Measurements from ENCODE around the gene NMNAT3.

Gene NMNAT3

DNA sequence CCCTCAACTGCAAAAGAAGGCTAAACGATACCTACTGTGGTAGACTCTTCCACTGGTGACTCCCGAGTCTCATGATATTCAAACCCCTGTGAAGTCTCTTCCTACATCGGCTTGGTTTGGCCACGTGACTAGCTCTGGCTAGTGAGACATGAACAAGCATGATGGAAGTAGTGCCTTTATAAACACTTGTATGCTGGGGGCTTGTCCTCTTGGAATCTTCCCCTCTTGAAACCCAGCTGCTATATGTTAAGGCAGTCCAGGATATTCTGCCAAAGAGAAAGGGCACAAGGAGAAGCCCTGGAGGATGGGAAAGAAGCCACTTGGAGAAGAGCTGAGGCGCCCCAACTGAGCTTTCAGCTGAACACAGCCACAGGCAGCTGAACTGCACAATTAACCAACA, 154.6 kb downstream of the NMNAT3 start:
- Histone ChIP-seq H2AFZ (ENCODE audit: low read length) (no peak overlapping the region), H3K4me1 (ENCODE audit: insufficient read depth, low read length, poor library complexity, severe bottlenecking) (no peaks in the 10 kb centered on the region), H3K9ac (ENCODE audit: low read depth, low read length, poor library complexity, severe bottlenecking) (no peak overlapping the region), H3K9me3 (ENCODE audit: insufficient read depth, low read depth, low read length) (no peaks in the 10 kb centered on the region), H3K4me2 (ENCODE audit: low read depth, low read length, poor library complexity, severe bottlenecking) (no peak overlapping the region), H3K36me3 (ENCODE audit: insufficient read depth, low read length) (no peaks in the 10 kb centered on the region), H3K27me3 (ENCODE audit: insufficient read depth, low read length, poor library complexity, severe bottlenecking) (no peaks in the 10 kb centered on the region), H3K79me2 (ENCODE audit: insufficient read depth, low read length) (no peaks in the 10 kb centered on the region), H3K9me2 (replicated peaks; ENCODE audit: low read depth, low read length) (no peaks in the 10 kb centered on the region), H4K20me1 (ENCODE audit: insufficient read depth, low read length, poor library complexity, severe bottlenecking) (no peaks in the 10 kb centered on the region), H3K4me3 (ENCODE audit: low read length, poor library complexity, severe bottlenecking) (no peak overlapping the region), H3F3A (ENCODE audit: low read depth) (no peaks in the 10 kb centered on the region)
- TF ChIP-seq, protein P1, sequence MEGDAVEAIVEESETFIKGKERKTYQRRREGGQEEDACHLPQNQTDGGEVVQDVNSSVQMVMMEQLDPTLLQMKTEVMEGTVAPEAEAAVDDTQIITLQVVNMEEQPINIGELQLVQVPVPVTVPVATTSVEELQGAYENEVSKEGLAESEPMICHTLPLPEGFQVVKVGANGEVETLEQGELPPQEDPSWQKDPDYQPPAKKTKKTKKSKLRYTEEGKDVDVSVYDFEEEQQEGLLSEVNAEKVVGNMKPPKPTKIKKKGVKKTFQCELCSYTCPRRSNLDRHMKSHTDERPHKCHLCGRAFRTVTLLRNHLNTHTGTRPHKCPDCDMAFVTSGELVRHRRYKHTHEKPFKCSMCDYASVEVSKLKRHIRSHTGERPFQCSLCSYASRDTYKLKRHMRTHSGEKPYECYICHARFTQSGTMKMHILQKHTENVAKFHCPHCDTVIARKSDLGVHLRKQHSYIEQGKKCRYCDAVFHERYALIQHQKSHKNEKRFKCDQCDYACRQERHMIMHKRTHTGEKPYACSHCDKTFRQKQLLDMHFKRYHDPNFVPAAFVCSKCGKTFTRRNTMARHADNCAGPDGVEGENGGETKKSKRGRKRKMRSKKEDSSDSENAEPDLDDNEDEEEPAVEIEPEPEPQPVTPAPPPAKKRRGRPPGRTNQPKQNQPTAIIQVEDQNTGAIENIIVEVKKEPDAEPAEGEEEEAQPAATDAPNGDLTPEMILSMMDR (conservative IDR thresholded peaks at IDR 0.05; ENCODE audit: low read length), result no peak
- TF ChIP-seq EZH2phosphoT487 (IDR thresholded peaks at IDR 0.05; ENCODE audit: borderline replicate concordance), result no peak

DNA sequence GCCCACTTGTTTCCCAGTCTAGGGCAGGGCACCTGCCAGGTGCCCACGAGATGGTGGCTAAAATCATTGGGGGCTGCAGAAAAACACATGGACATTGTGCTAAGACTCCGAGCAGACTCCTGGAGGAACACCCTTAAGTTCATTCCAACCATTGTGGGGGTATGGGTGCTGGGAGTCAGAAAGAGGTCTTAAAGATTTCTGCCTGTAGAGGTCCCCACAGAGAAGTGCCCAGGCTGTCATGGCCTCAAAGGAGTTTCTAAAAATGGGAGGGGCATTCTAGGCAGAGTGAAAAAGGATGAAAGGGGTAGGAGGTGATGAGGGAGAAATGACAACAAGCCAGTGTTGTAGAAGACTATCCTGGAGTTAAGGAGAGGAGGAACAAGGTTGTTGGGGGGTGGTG, 155.4 kb downstream of the NMNAT3 start:
- Histone ChIP-seq H3K4me1 (ENCODE audit: insufficient read depth, low read length, poor library complexity, severe bottlenecking) (no peaks in the 10 kb centered on the region), H4K20me1 (ENCODE audit: insufficient read depth, low read length, poor library complexity, severe bottlenecking) (no peaks in the 10 kb centered on the region), H3K36me3 (ENCODE audit: insufficient read depth, low read length) (no peaks in the 10 kb centered on the region), H3K79me2 (ENCODE audit: insufficient read depth, low read length) (no peaks in the 10 kb centered on the region), H3K9me3 (ENCODE audit: insufficient read depth, low read depth, low read length) (no peaks in the 10 kb centered on the region), H2AFZ (ENCODE audit: low read length) (no peak overlapping the region), H3K4me3 (ENCODE audit: low read length, poor library complexity, severe bottlenecking) (no peak overlapping the region), H3K9ac (ENCODE audit: low read depth, low read length, poor library complexity, severe bottlenecking) (no peak overlapping the region), H3K4me2 (ENCODE audit: low read depth, low read length, poor library complexity, severe bottlenecking) (no peak overlapping the region), H3K9me2 (replicated peaks; ENCODE audit: low read depth, low read length) (no peaks in the 10 kb centered on the region), H3F3A (ENCODE audit: low read depth) (no peaks in the 10 kb centered on the region), H3K27me3 (ENCODE audit: insufficient read depth, low read length, poor library complexity, severe bottlenecking) (no peaks in the 10 kb centered on the region)
- TF ChIP-seq, protein P1 (conservative IDR thresholded peaks at IDR 0.05; ENCODE audit: low read length), result peak; percentile 50
- TF ChIP-seq EZH2phosphoT487 (IDR thresholded peaks at IDR 0.05; ENCODE audit: borderline replicate concordance), result no peak

DNA sequence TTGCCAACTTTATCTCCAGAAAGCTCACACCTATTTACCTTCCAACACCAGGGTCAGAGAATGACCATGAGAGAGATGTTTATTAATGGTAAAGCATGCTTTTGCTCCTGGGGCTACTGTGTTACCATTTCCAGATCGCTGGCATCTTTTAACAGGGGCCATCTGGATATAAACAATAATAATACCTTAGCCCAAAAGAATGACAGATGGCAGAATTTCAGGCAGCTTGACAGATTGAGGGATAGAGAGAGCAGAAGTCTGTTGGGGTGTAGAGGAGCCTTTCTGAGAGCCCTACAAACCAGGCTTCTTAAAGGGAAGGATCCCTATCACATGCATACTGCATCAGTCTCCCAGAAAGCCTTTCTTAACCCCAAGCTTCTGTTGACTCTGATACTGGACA, 156.0 kb downstream of the NMNAT3 start:
- Histone ChIP-seq H3K9me2 (replicated peaks; ENCODE audit: low read depth, low read length) (no peaks in the 10 kb centered on the region), H3K4me2 (ENCODE audit: low read depth, low read length, poor library complexity, severe bottlenecking) (no peak overlapping the region), H3K27me3 (ENCODE audit: insufficient read depth, low read length, poor library complexity, severe bottlenecking) (no peaks in the 10 kb centered on the region), H3K9me3 (ENCODE audit: insufficient read depth, low read depth, low read length) (no peaks in the 10 kb centered on the region), H3F3A (ENCODE audit: low read depth) (no peaks in the 10 kb centered on the region), H4K20me1 (ENCODE audit: insufficient read depth, low read length, poor library complexity, severe bottlenecking) (no peaks in the 10 kb centered on the region), H3K9ac (ENCODE audit: low read depth, low read length, poor library complexity, severe bottlenecking) (no peak overlapping the region), H3K79me2 (ENCODE audit: insufficient read depth, low read length) (no peaks in the 10 kb centered on the region), H3K4me1 (ENCODE audit: insufficient read depth, low read length, poor library complexity, severe bottlenecking) (no peaks in the 10 kb centered on the region), H3K4me3 (ENCODE audit: low read length, poor library complexity, severe bottlenecking) (no peak overlapping the region), H3K36me3 (ENCODE audit: insufficient read depth, low read length) (no peaks in the 10 kb centered on the region), H2AFZ (ENCODE audit: low read length) (no peak overlapping the region)
- TF ChIP-seq, protein P1 (conservative IDR thresholded peaks at IDR 0.05; ENCODE audit: low read length), result no peak

All from Loucy (cell line).